ENCODE data around the gene LPIN1. TPM values are rescaled to one million over a fixed set of nuclear protein-coding genes. Genes with fewer than 3 reads are reported as not detected.

Gene LPIN1
- total RNA-seq, 3 donors from 2014 or later: 29.7 to 38.4 (median 30.4) TPM

DNA sequence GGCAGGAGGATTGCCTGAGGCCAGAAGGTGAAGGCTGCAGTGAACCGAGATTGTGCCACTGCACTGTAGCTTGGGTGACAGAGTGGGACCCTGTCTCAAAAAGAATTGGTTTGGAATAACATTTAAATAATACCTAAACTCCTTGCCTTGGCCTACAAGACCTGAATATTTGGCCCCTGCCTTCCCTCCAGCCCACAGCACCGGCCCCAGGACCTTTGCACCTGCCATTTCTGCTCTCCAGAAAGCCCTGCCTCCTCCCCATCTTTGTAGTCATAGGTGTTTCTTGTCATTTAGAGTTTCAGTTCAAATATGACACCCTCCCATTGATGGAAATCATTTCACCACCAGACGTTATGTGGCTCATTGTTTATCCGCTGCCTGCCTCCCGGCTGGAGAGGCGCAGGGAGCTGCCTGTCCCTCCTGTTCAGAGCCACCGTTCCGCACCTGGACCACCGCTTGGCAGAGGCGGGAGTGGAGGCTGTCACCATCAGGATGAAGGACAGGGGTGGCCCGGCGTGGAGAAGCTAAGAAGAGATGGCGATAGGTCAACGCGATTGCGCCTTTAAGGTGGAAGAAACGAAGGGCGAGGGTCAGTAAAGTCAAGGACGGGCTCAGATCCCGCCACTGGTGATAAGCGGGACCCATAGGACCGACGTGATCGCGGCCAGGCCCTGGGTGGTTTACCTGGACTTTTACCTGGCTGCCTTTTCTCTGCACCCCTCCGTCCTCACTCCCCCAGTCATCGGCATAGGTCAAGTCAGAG, 638 bp upstream of the LPIN1 start:
- intact Hi-C loops (cut with DNase I, micrococcal nuclease): no loop called here
- no peak for ATAC-seq
- no peak overlapping the region for H3K4me3 ChIP-seq
- TF ChIP-seq, protein P1, sequence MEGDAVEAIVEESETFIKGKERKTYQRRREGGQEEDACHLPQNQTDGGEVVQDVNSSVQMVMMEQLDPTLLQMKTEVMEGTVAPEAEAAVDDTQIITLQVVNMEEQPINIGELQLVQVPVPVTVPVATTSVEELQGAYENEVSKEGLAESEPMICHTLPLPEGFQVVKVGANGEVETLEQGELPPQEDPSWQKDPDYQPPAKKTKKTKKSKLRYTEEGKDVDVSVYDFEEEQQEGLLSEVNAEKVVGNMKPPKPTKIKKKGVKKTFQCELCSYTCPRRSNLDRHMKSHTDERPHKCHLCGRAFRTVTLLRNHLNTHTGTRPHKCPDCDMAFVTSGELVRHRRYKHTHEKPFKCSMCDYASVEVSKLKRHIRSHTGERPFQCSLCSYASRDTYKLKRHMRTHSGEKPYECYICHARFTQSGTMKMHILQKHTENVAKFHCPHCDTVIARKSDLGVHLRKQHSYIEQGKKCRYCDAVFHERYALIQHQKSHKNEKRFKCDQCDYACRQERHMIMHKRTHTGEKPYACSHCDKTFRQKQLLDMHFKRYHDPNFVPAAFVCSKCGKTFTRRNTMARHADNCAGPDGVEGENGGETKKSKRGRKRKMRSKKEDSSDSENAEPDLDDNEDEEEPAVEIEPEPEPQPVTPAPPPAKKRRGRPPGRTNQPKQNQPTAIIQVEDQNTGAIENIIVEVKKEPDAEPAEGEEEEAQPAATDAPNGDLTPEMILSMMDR (IDR thresholded peaks at IDR 0.05): no peak
- peak in 2 of 3 donors; percentile 53 to 73 for DNase-seq
- H3K9me3 ChIP-seq: no peaks in the 10 kb centered on the region
- H3K36me3 ChIP-seq (ENCODE audit: low read depth): no peaks in the 10 kb centered on the region
- peaks cover 23% of the 10 kb centered on the region for H3K4me1 ChIP-seq (ENCODE audit: low read depth)

DNA sequence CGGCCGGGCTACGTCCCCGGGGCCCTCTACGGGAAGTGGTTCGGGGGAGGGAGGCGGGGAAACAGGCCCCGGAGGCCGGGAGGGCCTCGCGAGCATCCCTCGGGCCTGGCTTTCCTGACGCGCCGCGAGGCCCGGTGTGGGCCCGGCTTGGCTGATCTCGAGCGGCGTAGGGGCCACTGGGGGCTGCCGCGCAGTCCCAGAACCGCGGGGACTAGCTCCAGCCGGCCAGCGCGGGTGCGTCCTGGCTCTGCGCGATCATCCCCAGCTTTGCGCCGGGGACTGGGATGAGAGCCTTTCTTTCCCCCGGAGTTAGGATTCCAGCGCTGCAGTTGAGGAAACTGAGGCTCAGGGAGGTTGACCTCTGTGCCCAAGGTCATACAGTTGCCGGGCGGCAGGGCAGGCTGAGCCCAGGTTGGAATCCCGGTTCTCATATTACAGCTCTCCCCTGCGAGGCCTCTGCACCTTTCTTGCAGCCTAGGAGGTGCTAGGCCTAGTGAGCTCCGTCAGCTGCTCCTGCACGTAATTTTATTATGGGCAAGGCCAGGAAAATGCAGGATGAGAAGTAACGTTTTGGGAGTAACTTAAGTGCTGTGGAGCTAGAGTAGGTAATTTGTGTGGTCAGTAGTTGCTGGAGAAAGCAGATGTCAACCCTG, 501 bp downstream of the LPIN1 start:
- DNase-seq: peak in 1 of 3 donors; percentile 37
- ATAC-seq: peak; percentile 26
- intact Hi-C loops (cut with DNase I, micrococcal nuclease): no loop called here

DNA sequence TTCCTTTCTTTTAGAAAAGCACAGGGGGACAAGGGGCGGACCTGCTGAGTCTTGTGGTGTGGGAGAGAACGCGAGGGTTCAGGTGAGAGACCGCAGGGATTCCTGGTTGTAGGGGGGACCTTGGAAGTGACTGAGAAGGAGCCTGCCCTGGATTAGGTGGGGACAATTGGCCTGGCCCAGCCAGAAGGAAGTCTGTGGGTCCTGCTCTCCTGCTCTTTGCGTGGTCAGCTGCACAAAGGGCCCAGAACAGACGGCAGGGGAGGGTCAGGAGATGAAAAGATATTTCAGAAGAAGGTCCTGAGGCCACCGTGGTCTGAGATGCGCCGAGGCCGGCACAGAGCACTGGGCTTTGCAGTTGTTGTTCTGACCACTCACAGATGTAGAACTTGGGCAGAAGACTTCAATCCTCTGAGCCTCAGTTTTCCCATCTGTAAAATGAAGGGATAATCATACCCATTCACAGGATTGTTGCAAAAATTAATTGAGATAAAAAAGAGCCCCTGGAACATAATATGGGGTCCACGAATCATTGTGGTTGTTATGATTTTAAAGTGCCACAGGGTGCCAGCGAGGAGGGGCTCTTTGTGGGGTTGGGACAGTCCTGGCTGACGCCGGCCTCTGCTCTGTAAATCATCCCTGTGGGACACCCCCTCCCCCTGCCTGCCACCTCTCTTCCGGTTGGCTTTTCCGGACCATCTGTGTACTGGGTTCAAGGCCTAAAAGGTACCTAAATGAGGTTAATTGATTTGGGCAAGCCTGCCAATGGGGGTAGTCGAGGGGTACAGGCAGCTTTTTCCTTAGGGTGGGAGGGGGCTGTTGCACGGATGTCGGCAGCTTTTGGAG, 1.8 kb downstream of the LPIN1 start:
- Histone ChIP-seq H3K36me3 (ENCODE audit: low read depth) (no peaks in the 10 kb centered on the region), H3K4me1 (ENCODE audit: low read depth) (peaks cover 30% of the 10 kb centered on the region), H3K9me3 (no peaks in the 10 kb centered on the region), H3K4me3 (no peak overlapping the region)
- intact Hi-C loops (cut with DNase I, micrococcal nuclease): no loop called here
- DNase-seq: peak in 1 of 3 donors; percentile 32
- TF ChIP-seq, protein P1 (IDR thresholded peaks at IDR 0.05): no peak
- no peak for ATAC-seq

More for the DNA sequence above, 501 bp downstream of the LPIN1 start:
- Histone ChIP-seq H3K4me3 (peak overlapping the region; percentile 60), H3K4me1 (ENCODE audit: low read depth) (peaks cover 23% of the 10 kb centered on the region), H3K36me3 (ENCODE audit: low read depth) (no peaks in the 10 kb centered on the region), H3K9me3 (no peaks in the 10 kb centered on the region)
- TF ChIP-seq, protein P1 (IDR thresholded peaks at IDR 0.05): no peak

DNA sequence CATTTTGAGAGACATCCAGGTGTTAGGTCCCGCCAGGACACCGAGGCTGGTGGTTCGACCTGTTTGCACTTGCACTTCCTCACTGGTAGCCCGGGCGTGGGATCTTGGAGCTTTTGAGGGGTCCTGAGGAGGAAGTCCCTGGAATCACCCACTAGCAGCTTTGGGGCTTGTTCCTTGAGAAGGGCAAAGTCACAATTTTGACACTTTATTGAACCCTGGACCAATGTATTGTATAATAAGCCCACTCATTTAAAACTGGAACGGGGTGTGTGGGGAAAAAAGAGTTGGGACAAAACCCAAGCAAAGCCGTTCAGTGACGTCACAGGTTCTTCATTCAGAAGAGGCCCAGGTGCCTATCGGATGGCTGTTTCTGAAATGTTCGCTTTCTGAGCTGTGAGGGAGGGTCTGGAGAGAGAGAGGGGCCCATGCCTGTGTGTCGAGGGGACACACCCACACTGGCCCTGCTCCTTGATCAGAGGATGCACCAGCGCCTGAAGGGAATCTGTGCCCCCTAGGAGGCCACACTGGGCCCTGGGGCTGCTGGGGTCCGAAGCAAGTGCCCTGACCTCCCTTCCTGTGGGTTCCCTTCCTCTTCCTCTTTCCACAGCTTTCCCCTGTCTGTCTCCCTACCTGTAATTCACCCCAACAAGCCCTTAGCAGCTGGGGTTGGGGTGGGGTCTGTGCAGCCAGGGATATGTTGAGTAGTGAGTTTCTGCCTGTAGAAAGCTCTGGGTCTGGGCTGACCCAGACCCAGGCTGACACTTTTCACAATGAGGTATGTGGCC, 2.6 kb downstream of the LPIN1 start:
- DNase-seq: peak in 1 of 3 donors; percentile 33
- ATAC-seq: no peak
- Histone ChIP-seq H3K4me3 (no peak overlapping the region), H3K4me1 (ENCODE audit: low read depth) (peaks cover 29% of the 10 kb centered on the region), H3K36me3 (ENCODE audit: low read depth) (no peaks in the 10 kb centered on the region), H3K9me3 (no peaks in the 10 kb centered on the region)
- intact Hi-C loops (cut with DNase I, micrococcal nuclease): no loop called here
- TF ChIP-seq, protein P1 (IDR thresholded peaks at IDR 0.05): no peak

All from mucosa of descending colon (tissue), 3 donors.